ENCODE data around the gene HOXB9. TPM values are rescaled to one million over a fixed set of nuclear protein-coding genes. Genes with fewer than 3 reads are reported as not detected.

HOXB9 gene
- total RNA-seq, 6 experiments from 2014 or later, result not detected

- H3K9me3 Mint-ChIP-seq, result no peaks in the 10 kb centered on the region
- peaks cover 89% of the 10 kb centered on the region for H3K27me3 Mint-ChIP-seq (ENCODE audit: insufficient read depth)
- no peaks in the 10 kb centered on the region for H3K36me3 Mint-ChIP-seq (ENCODE audit: low read depth)
- no peak overlapping the region for H3K4me3 Mint-ChIP-seq
- DNase-seq, result peak; percentile 14
- H3K4me1 Mint-ChIP-seq (ENCODE audit: low read depth), result peaks cover 10% of the 10 kb centered on the region
- TF ChIP-seq CTCF (IDR thresholded peaks at IDR 0.05), result peak; percentile 77
- no peak overlapping the region for H3K27ac Mint-ChIP-seq
Observed at GRCh38 chr17:48636177-48637018, 10.2 kb upstream of the HOXB9 start.

DNA sequence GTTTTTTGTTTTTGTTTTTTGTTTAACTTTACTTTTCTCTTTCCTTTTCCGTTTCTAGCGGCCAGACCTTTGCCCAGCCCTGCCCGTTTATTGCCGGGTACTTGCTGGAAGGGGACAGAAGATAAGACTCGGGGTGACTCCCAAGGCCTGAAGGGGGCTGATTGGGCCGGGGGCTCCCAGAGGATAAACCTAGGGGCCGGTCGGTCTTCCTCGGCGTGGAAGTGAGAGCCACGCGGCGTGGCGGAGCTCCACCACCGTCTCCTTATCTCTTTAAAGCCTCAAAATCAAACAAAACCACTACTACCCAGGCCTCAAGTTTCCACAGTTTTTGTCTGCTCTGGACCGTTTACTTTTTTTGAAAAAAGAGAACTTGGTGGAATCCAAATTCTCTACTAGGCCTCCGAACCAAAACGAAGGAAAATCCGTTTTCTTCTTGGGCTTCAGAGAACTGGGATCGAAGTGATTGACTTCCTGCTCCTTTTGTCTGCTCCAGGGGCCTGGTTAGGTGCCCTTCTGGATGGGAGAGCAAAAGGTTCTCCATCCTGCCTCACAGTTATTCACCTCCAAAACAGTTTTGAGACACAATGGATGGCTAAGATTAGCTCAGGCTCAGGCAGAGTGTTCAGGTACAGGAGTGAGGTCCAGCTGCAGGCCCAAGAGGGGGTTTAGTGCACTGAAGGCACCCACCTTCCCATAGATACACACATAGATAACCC, 8.5 kb upstream of the HOXB9 start:
- no peak for DNase-seq
- H3K27me3 Mint-ChIP-seq (ENCODE audit: insufficient read depth), result peaks cover 85% of the 10 kb centered on the region
- no peak overlapping the region for H3K4me3 Mint-ChIP-seq
- peaks cover 10% of the 10 kb centered on the region for H3K4me1 Mint-ChIP-seq (ENCODE audit: low read depth)
- no peak for TF ChIP-seq CTCF (IDR thresholded peaks at IDR 0.05)
- no peaks in the 10 kb centered on the region for H3K9me3 Mint-ChIP-seq
- H3K36me3 Mint-ChIP-seq (ENCODE audit: low read depth), result no peaks in the 10 kb centered on the region
- H3K27ac Mint-ChIP-seq, result no peak overlapping the region

GRCh38 chr17:48633266-48633677, 7.1 kb upstream of the HOXB9 start:
- Mint-ChIP-seq H3K27me3 (ENCODE audit: insufficient read depth) (peaks cover 83% of the 10 kb centered on the region), H3K27ac (no peak overlapping the region), H3K4me1 (ENCODE audit: low read depth) (peaks cover 8% of the 10 kb centered on the region), H3K36me3 (ENCODE audit: low read depth) (no peaks in the 10 kb centered on the region), H3K9me3 (no peaks in the 10 kb centered on the region), H3K4me3 (no peak overlapping the region)
- no peak for DNase-seq
- no peak for TF ChIP-seq CTCF (IDR thresholded peaks at IDR 0.05)

GRCh38 chr17:48632579-48633265, 6.6 kb upstream of the HOXB9 start:
- H3K27me3 Mint-ChIP-seq (ENCODE audit: insufficient read depth), result peaks cover 84% of the 10 kb centered on the region
- H3K4me3 Mint-ChIP-seq, result no peak overlapping the region
- no peak for TF ChIP-seq CTCF (IDR thresholded peaks at IDR 0.05)
- H3K36me3 Mint-ChIP-seq (ENCODE audit: low read depth), result no peaks in the 10 kb centered on the region
- peaks cover 2% of the 10 kb centered on the region; the same call in 1 of the 2 replicates for H3K4me1 Mint-ChIP-seq (ENCODE audit: low read depth)
- no peak overlapping the region for H3K27ac Mint-ChIP-seq
- DNase-seq, result no peak
- H3K9me3 Mint-ChIP-seq, result no peaks in the 10 kb centered on the region

DNA sequence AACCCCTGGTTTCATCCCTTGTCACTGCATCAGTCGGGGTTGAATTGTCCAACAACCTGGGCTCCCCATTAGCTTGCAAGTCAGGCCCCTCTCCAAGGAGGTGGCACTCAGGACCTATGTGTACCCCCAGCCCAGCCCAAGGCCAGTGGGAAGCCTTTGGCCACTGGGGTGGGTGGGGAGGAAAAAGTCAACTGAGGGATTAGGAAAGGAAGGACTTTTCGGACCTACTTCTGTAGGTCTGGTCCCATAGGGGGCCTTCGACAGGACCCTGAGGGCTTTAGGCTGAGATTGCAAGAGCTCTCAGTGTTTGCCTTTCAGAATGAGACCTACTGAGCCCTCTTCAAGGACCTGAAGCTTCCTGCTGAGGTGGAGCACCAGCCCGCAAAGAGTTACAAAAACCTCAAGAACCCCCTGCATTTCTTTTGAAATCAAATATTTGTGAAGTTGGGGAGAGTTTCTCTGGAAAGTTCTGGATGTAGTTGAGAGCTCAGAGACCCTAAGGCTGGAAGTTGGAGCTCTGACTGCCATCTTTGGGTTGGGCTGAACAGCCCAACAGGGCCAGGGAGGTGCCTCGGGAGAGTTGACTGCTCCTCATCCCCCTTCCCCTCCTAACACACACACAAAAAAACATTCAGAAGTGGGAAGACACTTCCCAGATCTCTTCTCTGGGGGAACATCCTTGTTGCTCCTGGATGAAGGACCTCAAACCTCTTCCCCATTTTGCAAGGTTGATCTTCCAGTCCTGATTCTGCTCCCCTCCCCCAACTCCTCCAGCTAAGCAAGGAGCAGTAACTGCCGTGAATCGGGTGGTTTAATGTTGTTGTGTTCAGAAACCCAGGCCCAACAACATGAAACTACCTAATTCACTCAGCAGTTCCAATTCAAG, 5.8 kb upstream of the HOXB9 start:
- no peak for TF ChIP-seq CTCF (IDR thresholded peaks at IDR 0.05)

More for the DNA sequence above, 5.8 kb upstream of the HOXB9 start:
- Mint-ChIP-seq H3K4me1 (ENCODE audit: low read depth) (no peaks in the 10 kb centered on the region), H3K27me3 (ENCODE audit: insufficient read depth) (peaks cover 84% of the 10 kb centered on the region), H3K27ac (no peak overlapping the region), H3K9me3 (no peaks in the 10 kb centered on the region), H3K36me3 (ENCODE audit: low read depth) (no peaks in the 10 kb centered on the region), H3K4me3 (no peak overlapping the region)
- DNase-seq, result no peak
